Mesenchymal stem cell (in vitro differentiated cells and primary cell): Measurements from ENCODE around the gene CDHR5.

ENCODE experiments used
- DNase-seq: peaks from one replicate; pipeline ENCODE4 v3.0.0-alpha.2; 2013
- H2AFZ ChIP-seq: one replicate; pipeline ENCODE4 v1.6.1; 2013; ENCODE audit warnings: low read depth, mild to moderate bottlenecking, control low read depth, inconsistent platforms, low read length, moderate library complexity
- H2AK5ac ChIP-seq: 2 replicates; pipeline ENCODE4 v1.6.1; 2013; ENCODE audit warnings: low read length, moderate library complexity, mild to moderate bottlenecking, inconsistent platforms; ENCODE audit not compliant: severe bottlenecking
- H2BK120ac ChIP-seq: one replicate; pipeline ENCODE4 v1.6.1; 2013; ENCODE audit warnings: low read depth, mild to moderate bottlenecking, inconsistent platforms, low read length, moderate library complexity
- H2BK12ac ChIP-seq, 2 experiments: one replicate each; pipeline ENCODE4 v1.6.1; 2013; ENCODE audit warnings: inconsistent platforms in 2 of 2, low read length in 2 of 2, mild to moderate bottlenecking in 2 of 2, moderate library complexity in 2 of 2, control low read depth in 1 of 2
- H2BK15ac ChIP-seq: one replicate; pipeline ENCODE4 v1.6.1; 2013; ENCODE audit warnings: mild to moderate bottlenecking, low read depth, inconsistent platforms; ENCODE audit not compliant: poor library complexity, severe bottlenecking
- H2BK5ac ChIP-seq: 2 replicates; pipeline ENCODE4 v1.6.1; 2013; ENCODE audit warnings: low read depth, mild to moderate bottlenecking, low read length, control low read depth, inconsistent platforms; ENCODE audit not compliant: poor library complexity, severe bottlenecking
- H3K14ac ChIP-seq, 2 experiments: one replicate each; pipeline ENCODE4 v1.6.1; 2013; ENCODE audit warnings: inconsistent platforms in 2 of 2, low read length in 2 of 2, control low read depth in 1 of 2, mild to moderate bottlenecking in 1 of 2, moderate library complexity in 1 of 2
- H3K18ac ChIP-seq, 2 experiments: one replicate each; pipeline ENCODE4 v1.6.1; 2013; ENCODE audit warnings: inconsistent platforms in 2 of 2, low read length in 2 of 2, control low read depth in 1 of 2, low read depth in 1 of 2, mild to moderate bottlenecking in 1 of 2
- H3K23ac ChIP-seq, 2 experiments: one replicate each; pipeline ENCODE4 v1.6.1; 2013; ENCODE audit warnings: inconsistent platforms in 2 of 2, low read length in 2 of 2, mild to moderate bottlenecking in 2 of 2, moderate library complexity in 2 of 2, control low read depth in 1 of 2
- H3K27ac ChIP-seq: 2 replicates; pipeline ENCODE4 v1.5.1; 2013; ENCODE audit warnings: mild to moderate bottlenecking, moderate library complexity, low read length, control low read depth, inconsistent platforms; ENCODE audit not compliant: poor library complexity, severe bottlenecking
- H3K27me3 ChIP-seq, 2 experiments: 2 replicates each; pipeline versions ENCODE4 v1.6.1 to v1.7.0; 2013; ENCODE audit warnings: low read length in 2 of 2, mild to moderate bottlenecking in 2 of 2, moderate library complexity in 2 of 2, control low read depth in 1 of 2, inconsistent platforms in 1 of 2; ENCODE audit not compliant: control insufficient read depth in 1 of 2, insufficient read depth in 1 of 2
- H3K36me3 ChIP-seq, 2 experiments: 2 replicates each; pipeline versions ENCODE4 v1.6.1 to v1.7.0; 2013; ENCODE audit warnings: low read length in 2 of 2, control low read depth in 1 of 2, inconsistent platforms in 1 of 2, low read depth in 1 of 2, mild to moderate bottlenecking in 1 of 2; ENCODE audit not compliant: insufficient read depth in 2 of 2, control insufficient read depth in 1 of 2
- H3K4ac ChIP-seq, 2 experiments: one replicate each; pipeline ENCODE4 v1.6.1; 2013; ENCODE audit warnings: inconsistent platforms in 2 of 2, low read length in 2 of 2, mild to moderate bottlenecking in 2 of 2, moderate library complexity in 2 of 2, control low read depth in 1 of 2, low read depth in 1 of 2
- H3K4me1 ChIP-seq: 2 replicates; pipeline ENCODE4 v1.6.1; 2013; ENCODE audit warnings: low read depth, low read length, control low read depth; ENCODE audit not compliant: control insufficient read depth, insufficient read depth
- H3K4me2 ChIP-seq: 2 replicates; pipeline ENCODE4 v1.6.1; 2013; ENCODE audit warnings: low read length, mild to moderate bottlenecking, inconsistent platforms; ENCODE audit not compliant: poor library complexity, severe bottlenecking
- H3K4me3 ChIP-seq, 2 experiments: 2 replicates each; pipeline versions ENCODE4 v1.5.1 to v1.7.0; 2013; ENCODE audit warnings: low read length in 2 of 2, mild to moderate bottlenecking in 2 of 2, control low read depth in 1 of 2, low read depth in 1 of 2; ENCODE audit not compliant: insufficient read depth in 1 of 2
- H3K79me1 ChIP-seq: replicated peaks from 2 replicates; pipeline ENCODE4 v1.6.1; 2013; ENCODE audit warnings: mild to moderate bottlenecking, control low read depth, low read length, inconsistent platforms; ENCODE audit not compliant: poor library complexity, severe bottlenecking
- H3K9ac ChIP-seq: 2 replicates; pipeline ENCODE4 v1.7.0; 2013; ENCODE audit warnings: mild to moderate bottlenecking, low read length, moderate library complexity
- H3K9me3 ChIP-seq: 2 replicates; pipeline ENCODE4 v1.7.0; 2013; ENCODE audit warnings: mild to moderate bottlenecking, low read length; ENCODE audit not compliant: control insufficient read depth
- H4K8ac ChIP-seq: one replicate; pipeline ENCODE4 v1.6.1; 2013; ENCODE audit warnings: inconsistent platforms, mild to moderate bottlenecking, low read length, moderate library complexity
- H4K91ac ChIP-seq: one replicate; pipeline ENCODE4 v1.6.1; 2013; ENCODE audit warnings: mild to moderate bottlenecking, low read length, inconsistent platforms
- WGBS: methylation state at CpG from one replicate; pipeline ENCODE4 v1.1.7; 2013; ENCODE audit warnings: mixed read lengths; 5-methylcytosine and 5-hydroxymethylcytosine counted together

Gene CDHR5

GRCh38 chr11:645536-645935 lies 20.8 kb upstream of the CDHR5 start:
- Histone ChIP-seq H2BK120ac (no peak overlapping the region), H3K4me2 (no peak overlapping the region), H3K9me3 (no peaks in the 10 kb centered on the region), H3K4ac (no peak overlapping the region), H2BK5ac (no peak overlapping the region), H3K18ac (no peak overlapping the region), H3K14ac (no peak overlapping the region), H3K4me1 (peaks cover 15% of the 10 kb centered on the region), H2BK15ac (no peak overlapping the region), H3K27me3 (no peaks in the 10 kb centered on the region), H3K36me3 (peaks cover 42 to 70% of the 10 kb centered on the region in 2 experiments), H3K27ac (no peak overlapping the region), H2AFZ (no peak overlapping the region), H3K23ac (no peak overlapping the region), H4K91ac (no peak overlapping the region), H2AK5ac (no peak overlapping the region), H3K4me3 (no peak overlapping the region), H2BK12ac (no peak overlapping the region), H4K8ac (no peak overlapping the region), H3K9ac (no peak overlapping the region), H3K79me1 (peaks cover 2% of the 10 kb centered on the region)
- no peak for DNase-seq
- 92% methylated on average over 16 of the region's 16 CpGs for WGBS

GRCh38 chr11:643849-644738 lies 19.3 kb upstream of the CDHR5 start:
- DNase-seq: no peak
- Histone ChIP-seq H2BK5ac (no peak overlapping the region), H2BK12ac (no peak overlapping the region), H2BK15ac (no peak overlapping the region), H4K91ac (no peak overlapping the region), H3K79me1 (no peaks in the 10 kb centered on the region), H3K27me3 (peaks cover 0 to 2% of the 10 kb centered on the region in 2 experiments), H3K36me3 (peaks cover 37 to 69% of the 10 kb centered on the region in 2 experiments), H3K14ac (no peak overlapping the region), H3K9me3 (no peaks in the 10 kb centered on the region), H2BK120ac (no peak overlapping the region), H3K4ac (no peak overlapping the region), H3K4me1 (peaks cover 29% of the 10 kb centered on the region), H2AK5ac (no peak overlapping the region), H3K4me2 (no peak overlapping the region), H3K18ac (no peak overlapping the region), H4K8ac (no peak overlapping the region), H3K23ac (no peak overlapping the region), H3K27ac (no peak overlapping the region), H2AFZ (no peak overlapping the region), H3K9ac (no peak overlapping the region), H3K4me3 (no peak overlapping the region)
- WGBS: 92% methylated on average over 50 of the region's 50 CpGs

GRCh38 chr11:643366-643765 lies 18.6 kb upstream of the CDHR5 start:
- H4K8ac ChIP-seq: no peak overlapping the region
- no peaks in the 10 kb centered on the region for H3K79me1 ChIP-seq
- no peak overlapping the region for H3K4me2 ChIP-seq
- no peak overlapping the region for H3K9ac ChIP-seq
- no peak overlapping the region for H2BK12ac ChIP-seq
- no peak overlapping the region for H2BK15ac ChIP-seq
- H4K91ac ChIP-seq: no peak overlapping the region
- H3K27ac ChIP-seq: no peak overlapping the region
- H3K14ac ChIP-seq: no peak overlapping the region
- H3K4ac ChIP-seq: no peak overlapping the region
- no peak overlapping the region for H2BK5ac ChIP-seq
- peaks cover 32 to 65% of the 10 kb centered on the region in 2 experiments for H3K36me3 ChIP-seq
- H2AK5ac ChIP-seq: no peak overlapping the region
- WGBS: 97% methylated on average over 9 of the region's 9 CpGs
- no peaks in the 10 kb centered on the region for H3K9me3 ChIP-seq
- no peak for DNase-seq
- H3K4me3 ChIP-seq: no peak overlapping the region
- no peak overlapping the region for H3K23ac ChIP-seq
- H2BK120ac ChIP-seq: no peak overlapping the region
- H3K27me3 ChIP-seq: peaks cover 4 to 9% of the 10 kb centered on the region in 2 experiments
- no peak overlapping the region for H2AFZ ChIP-seq
- H3K4me1 ChIP-seq: peaks cover 34% of the 10 kb centered on the region
- H3K18ac ChIP-seq: no peak overlapping the region

GRCh38 chr11:641806-642370 lies 17.1 kb upstream of the CDHR5 start:
- Histone ChIP-seq H3K79me1 (peaks cover 2% of the 10 kb centered on the region), H3K14ac (no peak overlapping the region), H3K18ac (no peak overlapping the region), H3K9ac (no peak overlapping the region), H3K27me3 (peaks cover 14 to 20% of the 10 kb centered on the region in 2 experiments), H4K8ac (no peak overlapping the region), H2AK5ac (no peak overlapping the region), H3K4me1 (peaks cover 49% of the 10 kb centered on the region), H2AFZ (no peak overlapping the region), H2BK120ac (no peak overlapping the region), H3K9me3 (no peaks in the 10 kb centered on the region), H3K4me2 (no peak overlapping the region), H3K23ac (no peak overlapping the region), H3K27ac (no peak overlapping the region), H3K4ac (no peak overlapping the region), H2BK15ac (no peak overlapping the region), H3K4me3 (no peak overlapping the region), H2BK5ac (no peak overlapping the region), H3K36me3 (peaks cover 26 to 56% of the 10 kb centered on the region in 2 experiments), H2BK12ac (no peak overlapping the region), H4K91ac (no peak overlapping the region)
- 95% methylated on average over 19 of the region's 19 CpGs for WGBS
- DNase-seq: no peak
